GM21717 (cell line): Measurements from ENCODE around the gene STIL.
"Not testable (repeated sequence)": the region's sequence is repeated elsewhere in the genome, so short reads cannot be mapped to it uniquely, and the experiment has no call there.

Experiments used
- ATAC-seq: cut with Tn5 transposase; IDR thresholded peaks from one replicate; pipeline ENCODE4 v1.9.1; 2021; ENCODE audit warnings: mild to moderate bottlenecking, moderate library complexity; ENCODE audit not compliant: unreplicated experiment

Gene STIL

GRCh38 chr1:47313915-47314664, at the start of gene STIL:
STIL (minus strand) TSS chr1:47314147; CDS start chr1:47310319, 3,828 bp downstream.
- ATAC-seq, result peak; percentile 96

DNA sequence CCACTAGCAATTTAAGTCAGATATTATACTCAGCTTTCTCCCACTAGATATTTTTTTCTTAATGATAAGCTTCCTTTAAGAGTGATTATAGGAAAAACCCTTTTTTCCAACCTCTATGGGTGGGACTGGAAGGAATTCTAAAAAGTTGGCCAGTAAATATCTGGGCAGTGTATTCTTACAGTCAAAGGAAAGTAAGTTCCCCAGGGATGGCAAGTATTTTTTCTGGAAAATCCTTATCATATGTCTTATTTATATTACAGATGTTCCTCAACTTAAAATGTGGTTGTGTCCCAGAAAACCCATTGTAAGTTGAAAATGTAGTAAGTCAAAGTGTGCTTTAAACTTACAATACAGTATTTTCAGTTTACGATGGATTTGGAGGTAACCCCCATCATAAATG, 48.9 kb upstream of the STIL start:
- no peak for ATAC-seq

GRCh38 chr1:47361380-47361779, 47.4 kb upstream of the STIL start:
- ATAC-seq, result no peak

DNA sequence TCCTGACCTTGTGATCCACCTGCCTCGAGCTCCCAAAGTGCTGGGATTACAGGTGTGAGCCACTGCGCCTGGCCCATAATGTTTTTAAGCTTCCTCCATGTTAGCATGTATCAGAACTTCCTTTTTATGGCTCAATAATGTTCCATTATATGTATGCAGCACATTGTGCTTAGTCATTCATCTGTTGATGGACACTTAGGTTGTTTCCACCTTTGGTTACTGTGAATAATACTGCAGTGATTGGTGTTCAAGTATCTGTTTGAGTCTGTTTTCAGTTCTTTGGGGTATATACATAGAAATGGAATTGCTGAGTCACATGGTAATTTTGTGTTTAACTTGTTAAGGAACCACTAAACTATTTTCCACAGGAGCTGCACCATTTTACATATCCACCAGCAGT, 37.4 kb upstream of the STIL start:
- peak; percentile 94 for ATAC-seq

- no peak for ATAC-seq
Observed at GRCh38 chr1:47348246-47348645, 34.3 kb upstream of the STIL start.

GRCh38 chr1:47347735-47348134, 33.8 kb upstream of the STIL start:
- ATAC-seq, result no peak

- not testable (repeated sequence) for ATAC-seq
Observed at GRCh38 chr1:47346979-47347378, 33.0 kb upstream of the STIL start.

GRCh38 chr1:47340227-47340626, 26.3 kb upstream of the STIL start:
- ATAC-seq, result no peak

DNA sequence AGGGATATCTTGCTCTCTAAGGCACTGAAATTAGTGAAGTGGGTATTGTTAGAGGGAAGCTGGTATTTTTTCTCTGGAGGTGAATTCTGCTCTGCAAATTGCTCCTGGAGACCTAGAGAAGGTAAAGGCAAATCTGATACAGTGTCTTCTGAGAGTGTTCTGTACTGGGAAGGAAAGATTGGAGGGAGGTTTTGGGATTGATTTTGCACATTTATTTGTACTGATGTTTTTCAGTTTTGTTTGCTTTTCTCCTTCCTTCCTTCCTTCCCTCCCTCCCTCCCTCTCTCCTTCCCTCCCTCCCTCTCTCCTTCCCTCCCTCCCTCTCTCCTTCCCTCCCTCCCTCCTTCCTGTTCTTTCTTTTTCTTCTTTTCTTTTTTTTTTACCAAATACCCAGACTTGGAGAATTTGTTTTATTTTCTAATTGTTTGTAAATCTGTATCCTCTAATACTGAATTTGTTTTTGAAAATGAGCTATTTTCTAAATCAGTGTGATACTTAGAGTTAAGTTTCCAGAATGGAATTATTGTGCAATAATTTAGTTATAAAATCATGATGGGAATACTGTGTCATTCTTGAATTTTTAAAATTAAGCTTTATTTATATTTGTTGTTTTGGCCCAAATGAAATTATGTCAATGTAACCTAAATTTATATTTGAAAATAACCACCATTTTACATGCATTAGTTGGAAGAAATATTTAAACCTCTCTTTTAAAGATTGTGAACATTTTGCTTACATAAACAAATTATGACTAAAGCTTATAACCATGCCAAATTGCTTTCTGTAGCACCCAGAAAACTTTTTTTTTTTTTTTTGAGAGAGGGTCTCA, 24.5 kb upstream of the STIL start:
- no peak for ATAC-seq

DNA sequence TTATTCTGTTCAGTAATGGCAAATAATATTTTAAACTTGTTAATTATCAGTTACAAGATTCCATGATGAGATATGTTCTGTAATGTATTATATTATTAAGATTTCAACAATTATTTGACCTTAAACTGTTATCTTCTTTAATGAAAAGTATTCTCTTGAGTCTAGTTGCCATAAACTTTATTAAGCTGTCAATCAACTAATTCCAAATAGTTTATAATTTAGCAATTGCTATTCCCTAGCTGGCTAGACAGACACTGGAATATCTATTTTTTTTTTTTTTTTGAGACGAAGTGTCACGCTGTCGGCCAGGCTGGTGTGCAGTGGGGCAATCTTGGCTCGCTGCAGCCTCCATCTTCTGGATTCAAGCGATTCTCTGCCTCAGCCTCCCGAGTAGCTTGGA, 23.4 kb upstream of the STIL start:
- ATAC-seq, result no peak

- ATAC-seq, result no peak
Observed at GRCh38 chr1:47334765-47335435, 21.0 kb upstream of the STIL start.

DNA sequence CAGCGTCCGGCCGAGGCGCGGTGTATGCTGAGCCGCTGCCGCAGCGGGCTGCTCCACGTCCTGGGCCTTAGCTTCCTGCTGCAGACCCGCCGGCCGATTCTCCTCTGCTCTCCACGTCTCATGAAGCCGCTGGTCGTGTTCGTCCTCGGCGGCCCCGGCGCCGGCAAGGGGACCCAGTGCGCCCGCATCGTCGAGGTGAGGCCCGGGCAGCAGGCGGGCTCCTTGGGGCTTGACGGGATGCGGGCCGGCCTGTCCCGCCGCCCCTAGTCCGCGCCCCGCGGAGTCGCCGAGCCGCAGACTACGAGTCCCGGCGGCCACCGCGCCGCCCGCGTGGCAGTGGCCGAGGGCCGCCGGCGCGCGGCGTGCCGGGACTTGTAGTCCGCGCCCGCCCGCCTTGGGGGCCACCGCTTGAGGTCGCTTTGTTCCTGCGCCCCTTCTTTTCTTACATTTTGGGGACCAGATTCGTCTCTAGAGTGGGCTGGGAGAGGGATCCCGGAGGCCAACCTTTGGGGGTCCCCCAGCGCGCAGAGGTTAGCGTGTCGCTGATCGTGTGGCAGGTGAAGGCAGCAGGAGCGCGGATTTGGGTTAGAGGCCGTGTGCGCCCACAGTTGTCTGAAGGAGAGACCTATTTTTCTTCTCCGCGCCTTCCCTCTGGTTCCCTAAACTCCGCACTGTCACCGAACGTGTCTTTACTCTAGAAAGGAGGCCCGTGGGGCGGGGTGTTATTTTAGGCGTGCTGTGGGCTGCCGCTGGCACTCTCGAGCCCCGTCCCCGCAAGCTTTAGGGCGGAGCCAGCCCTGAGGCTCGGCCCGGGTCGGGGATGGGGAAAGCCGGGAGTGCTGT, 20.2 kb upstream of the STIL start:
- ATAC-seq, result peak; percentile 90

DNA sequence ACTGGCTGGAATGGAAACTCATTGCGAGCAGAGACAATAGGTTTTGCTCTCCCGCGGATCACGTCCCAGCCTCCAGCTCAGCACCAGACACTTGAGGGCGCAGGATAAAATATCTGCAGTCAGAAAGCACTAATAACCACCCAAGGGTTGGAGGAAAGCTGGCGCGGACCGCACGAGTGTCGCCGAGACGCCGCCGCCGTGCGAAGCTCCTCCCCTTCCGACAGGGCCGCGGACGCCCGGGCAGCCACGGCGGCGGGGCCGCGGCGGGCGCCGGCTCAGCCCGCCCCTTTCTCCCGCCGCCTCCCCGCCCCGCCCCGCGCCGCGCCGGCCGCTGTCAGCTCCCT, 19.6 kb upstream of the STIL start, which contains the start of gene CMPK1:
CMPK1 (plus strand) TSS at position 213 of the 344 bp plus-strand sequence. CDS start 156 bp downstream, outside the sequence.
- peak; percentile 80 for ATAC-seq

DNA sequence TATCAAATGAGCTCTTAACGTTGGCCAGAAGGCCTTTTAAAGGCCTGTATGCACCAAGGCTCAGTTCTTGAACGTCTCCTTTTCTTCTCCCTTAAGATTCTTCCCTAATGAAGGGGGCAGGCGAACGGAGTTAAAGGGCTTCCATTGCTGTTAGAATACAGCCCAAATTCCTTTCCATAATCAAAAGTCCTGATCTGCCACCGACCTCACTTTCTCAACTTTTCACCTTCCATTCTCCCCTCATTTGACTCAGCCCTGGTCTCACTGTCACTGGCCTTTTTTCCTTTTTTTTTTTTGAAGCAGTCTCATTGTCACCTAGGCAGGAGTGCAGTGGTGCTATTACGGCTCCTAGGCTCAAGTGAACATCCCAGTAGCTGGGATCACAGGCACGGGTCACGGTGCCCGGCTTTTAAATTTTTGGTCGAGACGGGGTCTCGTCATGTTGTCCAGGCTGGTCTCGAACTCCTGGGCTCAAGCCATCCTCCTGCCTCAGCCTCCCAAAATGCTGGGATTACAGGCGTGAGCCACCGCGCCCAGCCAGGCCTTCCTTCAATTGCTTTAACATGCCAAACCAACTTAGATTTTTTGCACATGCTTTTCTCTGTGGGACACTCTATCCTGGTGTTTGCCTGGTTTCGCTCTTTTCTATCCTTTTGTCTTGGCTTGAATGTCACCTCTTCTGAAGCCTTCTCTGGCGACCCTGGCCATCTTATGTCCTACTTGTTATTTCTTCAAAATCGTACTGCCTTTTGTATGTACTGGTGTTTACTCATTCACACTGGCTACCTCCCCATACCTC, 19.0 kb upstream of the STIL start:
- no peak for ATAC-seq

GRCh38 chr1:47331875-47332274, 17.9 kb upstream of the STIL start:
- ATAC-seq, result no peak

DNA sequence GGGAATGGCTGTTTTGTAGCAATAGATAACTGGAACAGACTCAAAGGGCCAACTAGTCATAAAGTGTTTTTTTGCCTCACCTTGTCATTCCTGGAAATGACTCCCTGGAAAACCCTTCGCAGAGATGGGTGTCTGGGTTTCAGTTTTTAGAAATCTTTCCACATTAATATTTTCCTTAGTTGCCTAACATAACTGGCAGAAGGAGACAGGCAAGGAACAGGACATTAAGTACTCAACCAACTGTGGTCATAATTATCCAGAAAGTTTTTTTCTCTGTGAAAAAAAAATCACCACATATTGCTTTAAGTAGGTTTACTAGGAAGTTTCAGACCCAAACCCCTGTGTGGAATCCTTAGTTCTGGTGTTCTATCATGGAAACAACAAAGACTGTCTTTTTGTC, 16.3 kb upstream of the STIL start:
- ATAC-seq, result no peak

GRCh38 chr1:47328992-47329391, 15.0 kb upstream of the STIL start:
- ATAC-seq, result no peak

DNA sequence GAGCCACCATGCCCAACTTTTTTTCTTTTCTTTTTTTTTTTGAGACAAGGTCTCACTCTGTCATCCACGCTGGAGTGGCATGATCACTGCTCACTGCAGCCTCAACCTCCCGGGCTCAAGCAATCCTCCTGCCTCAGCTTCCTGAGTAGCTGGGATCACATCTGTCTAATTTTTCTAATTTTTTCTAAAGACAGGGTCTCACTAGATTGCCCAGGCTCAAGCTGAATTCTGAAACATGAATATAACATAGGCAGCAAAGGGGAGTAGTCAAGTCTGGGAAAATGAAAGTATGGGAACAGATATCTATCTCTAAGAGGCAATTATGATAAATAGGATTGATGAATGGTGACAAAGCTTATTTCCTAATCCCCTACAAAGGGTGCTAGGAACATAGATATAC, 12.3 kb upstream of the STIL start:
- ATAC-seq, result no peak

DNA sequence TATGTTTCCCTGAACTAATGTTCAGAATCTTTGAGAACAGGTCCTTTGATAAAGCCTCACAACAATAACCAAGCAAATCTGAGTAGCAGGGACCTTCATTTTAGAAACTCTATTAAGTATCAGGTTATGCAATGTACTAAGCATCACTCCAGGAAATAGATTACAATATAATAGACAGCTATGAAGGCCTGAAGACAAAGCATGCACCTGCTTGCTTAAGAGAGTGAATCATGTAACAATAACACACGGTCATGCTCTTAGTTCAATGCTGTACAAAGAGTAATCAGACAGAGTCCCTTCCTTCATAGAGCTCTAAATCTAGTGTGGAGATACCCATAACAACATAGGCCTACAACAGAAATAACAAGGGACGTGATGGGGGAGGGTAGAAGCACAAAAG, 11.6 kb upstream of the STIL start:
- ATAC-seq, result no peak

GRCh38 chr1:47324682-47325081, 10.7 kb upstream of the STIL start:
- ATAC-seq, result no peak
